Activated T-helper 17 cell treated with anti-CD3 and anti-CD28 coated beads, Interleukin-2, amount 50 U/mL, for 72 hours (primary cell): ENCODE measurements around the gene LRP1B. TPM values are rescaled to one million over a fixed set of nuclear protein-coding genes. Genes with fewer than 3 reads are reported as not detected.

Experiments
- ATAC-seq: fragments of 150-1000 bp; cut with Tn5 transposase; replicated peaks from 2 replicates; pipeline ENCODE4 v1.10.0; 2021; ENCODE audit warnings: mild to moderate bottlenecking, moderate library complexity
- H3K27ac Mint-ChIP-seq: one replicate; pipeline ENCODE4 v1.8.0; 2022; ENCODE audit warnings: mixed read lengths
- H3K27me3 Mint-ChIP-seq: one replicate; pipeline ENCODE4 v1.8.0; 2022; ENCODE audit warnings: mixed read lengths
- H3K36me3 Mint-ChIP-seq: one replicate; pipeline ENCODE4 v1.8.0; 2022; ENCODE audit warnings: low read depth, mild to moderate bottlenecking, mixed read lengths
- H3K4me1 Mint-ChIP-seq: one replicate; pipeline ENCODE4 v1.8.0; 2022; ENCODE audit warnings: mixed read lengths
- H3K4me3 Mint-ChIP-seq: one replicate; pipeline ENCODE4 v1.8.0; 2022; ENCODE audit warnings: mild to moderate bottlenecking, mixed read lengths
- H3K9me3 Mint-ChIP-seq: one replicate; pipeline ENCODE4 v1.8.0; 2022; ENCODE audit warnings: mixed read lengths
- total RNA-seq, 2 donors: library from RNA; stranded (reverse); gene quantifications; one replicate each; pipeline ENCODE4 v1.2.3, GENCODE V29; 2022

Gene LRP1B
- total RNA-seq, 2 donors from 2014 or later, result not detected

DNA sequence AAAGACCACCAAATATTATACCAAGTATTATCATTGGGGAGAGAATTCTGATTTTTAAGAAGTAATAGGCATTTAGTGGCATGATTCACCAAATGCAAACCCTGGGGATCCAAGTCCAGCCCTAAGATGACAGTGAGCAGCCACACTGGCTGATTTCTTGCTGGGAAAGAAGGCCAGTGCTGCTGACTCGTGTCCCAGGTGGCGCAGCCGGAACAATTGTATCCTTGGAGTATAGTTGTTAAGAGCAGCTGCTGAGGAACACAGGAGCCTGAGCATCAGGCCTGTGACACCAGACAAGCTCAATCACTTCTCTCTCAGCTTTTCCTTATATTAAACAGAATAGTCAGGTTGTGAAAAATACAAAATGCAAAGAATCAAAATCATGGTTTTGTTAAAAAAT is 48.4 kb downstream of the LRP1B start:
- H3K4me1 Mint-ChIP-seq, result no peaks in the 10 kb centered on the region
- no peak for ATAC-seq
- no peak overlapping the region for H3K27ac Mint-ChIP-seq
- no peaks in the 10 kb centered on the region for H3K27me3 Mint-ChIP-seq
- no peaks in the 10 kb centered on the region for H3K36me3 Mint-ChIP-seq
- no peak overlapping the region for H3K4me3 Mint-ChIP-seq
- H3K9me3 Mint-ChIP-seq, result peaks cover 18% of the 10 kb centered on the region

DNA sequence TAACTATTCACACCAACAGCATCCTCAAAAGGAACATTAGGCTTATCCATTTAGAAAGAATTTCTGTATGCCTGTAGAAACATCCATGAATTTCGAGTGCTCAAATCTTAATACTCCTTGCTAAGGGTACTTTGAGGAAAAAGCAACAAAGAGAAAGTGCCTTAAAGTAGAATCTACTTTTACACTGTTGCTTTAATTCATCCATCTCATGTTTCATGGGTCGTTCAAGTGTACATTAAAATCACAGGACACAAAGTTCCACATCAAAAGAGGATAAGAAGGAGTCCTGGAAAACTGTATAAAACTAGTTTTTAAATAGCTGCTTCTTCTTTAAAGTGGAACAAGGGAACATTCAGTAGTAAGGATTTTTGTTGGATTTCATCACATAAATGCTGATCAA is 54.5 kb downstream of the LRP1B start:
- no peaks in the 10 kb centered on the region for H3K27me3 Mint-ChIP-seq
- H3K27ac Mint-ChIP-seq, result no peak overlapping the region
- H3K36me3 Mint-ChIP-seq, result no peaks in the 10 kb centered on the region
- ATAC-seq, result no peak
- H3K4me3 Mint-ChIP-seq, result no peak overlapping the region
- H3K4me1 Mint-ChIP-seq, result no peaks in the 10 kb centered on the region
- peaks cover 23% of the 10 kb centered on the region for H3K9me3 Mint-ChIP-seq

DNA sequence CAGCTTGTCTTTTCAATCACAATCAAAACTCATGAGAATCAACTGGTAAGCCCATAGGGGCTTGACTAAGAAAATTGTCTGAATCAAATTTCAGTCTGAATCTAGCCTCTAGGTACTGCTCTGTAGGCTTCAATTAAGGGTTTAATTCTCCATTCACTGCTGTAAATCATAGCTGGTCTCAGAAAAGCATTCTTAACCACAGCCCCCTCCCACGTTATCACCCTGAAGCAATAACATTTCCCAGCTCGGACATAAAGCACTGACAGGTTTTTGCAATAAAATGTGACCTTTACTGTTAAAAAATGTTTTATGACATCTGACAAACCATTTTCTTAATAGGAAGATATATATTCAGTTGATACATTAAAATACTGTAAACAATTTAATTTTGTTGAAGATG is 55.0 kb downstream of the LRP1B start:
- Mint-ChIP-seq H3K4me1 (no peaks in the 10 kb centered on the region), H3K4me3 (no peak overlapping the region), H3K36me3 (no peaks in the 10 kb centered on the region), H3K27ac (no peak overlapping the region), H3K9me3 (peaks cover 23% of the 10 kb centered on the region), H3K27me3 (no peaks in the 10 kb centered on the region)
- no peak for ATAC-seq

DNA sequence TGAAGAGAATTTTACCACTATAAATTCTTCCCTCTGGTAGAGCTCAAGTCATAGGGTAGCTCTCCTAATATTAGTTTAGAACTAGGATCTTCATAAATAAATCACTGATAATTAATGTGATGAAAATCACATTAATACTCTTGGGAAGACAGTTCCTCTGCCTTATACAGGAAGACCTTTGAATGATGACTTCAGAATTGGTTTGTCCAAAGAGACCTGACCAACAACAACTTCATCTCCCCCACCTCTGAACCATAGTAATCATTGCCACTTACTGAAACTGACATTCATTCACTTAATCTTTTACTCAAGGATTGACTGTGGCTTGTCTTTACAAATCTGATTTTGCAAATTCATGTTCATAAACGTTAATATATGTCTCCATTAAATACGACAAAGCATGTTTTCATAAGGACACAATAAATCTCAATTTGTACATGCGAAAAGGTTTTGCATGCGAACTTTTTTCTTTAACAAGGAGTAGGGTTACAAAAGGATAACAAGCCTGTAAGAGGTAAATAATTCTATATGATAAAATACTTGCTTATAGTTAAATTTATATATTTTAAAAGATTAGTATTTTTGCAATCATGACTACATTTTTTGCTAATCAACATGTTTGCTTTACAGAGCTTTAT is 61.4 kb downstream of the LRP1B start:
- Mint-ChIP-seq H3K36me3 (no peaks in the 10 kb centered on the region), H3K9me3 (peaks cover 13% of the 10 kb centered on the region), H3K27ac (no peak overlapping the region), H3K4me1 (no peaks in the 10 kb centered on the region), H3K27me3 (no peaks in the 10 kb centered on the region), H3K4me3 (no peak overlapping the region)
- no peak for ATAC-seq

DNA sequence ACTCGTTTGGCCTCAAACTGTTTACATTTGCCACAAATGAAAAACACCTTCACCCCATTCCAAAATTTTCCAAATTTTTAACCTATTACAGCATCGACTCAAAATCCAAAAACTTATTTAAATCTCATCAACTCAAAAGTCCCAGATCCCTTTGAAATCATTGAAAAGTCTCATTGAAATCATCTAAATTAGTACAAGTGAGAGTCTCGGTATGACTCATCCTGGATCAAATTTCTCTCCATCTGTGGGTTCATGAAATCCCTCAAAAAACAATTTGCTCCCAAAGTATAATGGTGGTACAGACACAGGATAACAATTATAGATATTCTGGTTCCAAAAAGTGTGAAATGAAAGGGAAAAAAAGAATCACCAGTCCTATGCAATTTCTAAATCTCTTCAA is 65.1 kb downstream of the LRP1B start:
- Mint-ChIP-seq H3K4me3 (no peak overlapping the region), H3K27ac (no peak overlapping the region), H3K4me1 (no peaks in the 10 kb centered on the region), H3K36me3 (no peaks in the 10 kb centered on the region), H3K9me3 (no peaks in the 10 kb centered on the region), H3K27me3 (no peaks in the 10 kb centered on the region)
- ATAC-seq, result no peak

DNA sequence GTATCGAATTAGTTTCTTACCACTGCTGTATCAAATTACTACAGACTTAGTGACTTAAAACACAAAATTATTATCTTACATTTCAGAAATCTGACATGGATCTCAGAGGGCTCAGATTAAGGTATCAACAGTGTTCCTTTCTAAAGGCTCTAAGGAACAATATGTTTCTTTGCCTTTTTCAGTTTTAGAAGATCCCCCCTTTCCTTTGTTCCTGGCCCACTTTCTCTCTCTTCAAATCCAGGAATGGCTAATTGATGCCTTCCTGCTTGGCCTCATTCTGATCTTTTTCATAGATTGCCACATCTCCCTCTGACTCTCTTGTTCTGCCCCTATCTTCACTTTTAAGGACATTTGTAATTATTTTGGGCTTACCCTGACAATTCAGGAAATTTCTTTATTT is 65.7 kb downstream of the LRP1B start:
- Mint-ChIP-seq H3K4me1 (no peaks in the 10 kb centered on the region), H3K9me3 (no peaks in the 10 kb centered on the region), H3K27me3 (no peaks in the 10 kb centered on the region), H3K36me3 (no peaks in the 10 kb centered on the region), H3K27ac (no peak overlapping the region), H3K4me3 (no peak overlapping the region)
- ATAC-seq, result no peak

DNA sequence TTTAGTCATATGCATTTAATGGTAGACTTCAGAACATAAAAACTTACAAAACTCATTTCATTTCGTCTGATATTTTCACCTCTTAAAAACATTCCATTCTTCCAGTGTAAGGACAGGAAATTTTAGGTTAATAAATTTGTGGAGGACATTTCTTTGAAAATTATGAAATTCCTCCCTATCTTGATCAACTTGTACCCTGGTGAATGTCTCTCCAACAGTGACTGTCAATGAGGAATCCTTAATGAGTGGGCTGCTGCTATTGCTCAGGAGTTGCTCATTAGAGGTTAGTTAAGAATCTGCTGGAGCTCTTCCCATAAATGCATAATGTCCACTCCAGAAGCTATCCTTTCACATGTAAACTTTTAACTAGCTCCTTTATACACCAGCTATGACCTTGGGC is 69.1 kb downstream of the LRP1B start:
- ATAC-seq, result no peak

DNA sequence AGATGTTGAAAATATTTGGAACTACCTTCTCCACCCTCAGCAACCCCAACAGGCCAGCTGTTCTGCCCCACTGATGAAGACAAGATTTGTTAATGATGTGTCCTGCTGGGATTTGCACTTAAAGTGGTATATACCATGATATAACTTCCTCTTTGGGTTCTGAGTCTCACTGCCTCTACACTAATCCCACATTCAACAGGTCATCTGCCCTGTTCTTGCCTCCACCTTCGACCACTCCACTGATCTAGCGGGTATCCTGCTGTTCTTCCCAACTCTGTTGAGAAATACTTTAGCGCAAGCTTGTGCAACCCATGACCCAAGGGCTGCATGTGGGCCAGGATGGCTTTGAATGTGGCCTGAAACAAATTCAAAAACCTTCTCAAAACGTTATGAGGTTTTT is 72.7 kb downstream of the LRP1B start:
- Mint-ChIP-seq H3K27ac (no peak overlapping the region), H3K4me3 (no peak overlapping the region), H3K9me3 (peaks cover 8% of the 10 kb centered on the region), H3K4me1 (no peaks in the 10 kb centered on the region), H3K27me3 (no peaks in the 10 kb centered on the region), H3K36me3 (no peaks in the 10 kb centered on the region)
- no peak for ATAC-seq

More for the DNA sequence above, 69.1 kb downstream of the LRP1B start:
- H3K4me1 Mint-ChIP-seq, result no peaks in the 10 kb centered on the region
- H3K36me3 Mint-ChIP-seq, result no peaks in the 10 kb centered on the region
- peaks cover 8% of the 10 kb centered on the region for H3K9me3 Mint-ChIP-seq
- no peaks in the 10 kb centered on the region for H3K27me3 Mint-ChIP-seq
- no peak overlapping the region for H3K4me3 Mint-ChIP-seq
- H3K27ac Mint-ChIP-seq, result no peak overlapping the region

DNA sequence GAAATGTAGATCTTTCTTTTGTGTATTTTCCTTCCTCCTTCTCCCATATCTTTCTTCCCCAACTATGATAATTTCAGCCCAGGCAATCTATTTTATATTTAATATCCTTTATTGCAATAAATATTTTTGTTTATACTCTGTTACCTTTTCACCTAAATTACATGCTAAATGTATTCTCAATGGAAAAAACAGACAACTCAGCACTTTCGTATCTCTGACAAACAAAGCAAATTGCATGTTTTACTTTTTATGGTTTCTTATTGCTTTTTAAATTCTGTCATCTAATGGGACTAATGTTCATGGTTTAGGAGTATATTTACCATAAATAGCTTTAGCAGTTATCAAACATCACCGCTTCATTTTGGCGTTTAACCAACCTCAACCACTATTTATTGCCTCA is 74.0 kb downstream of the LRP1B start:
- no peaks in the 10 kb centered on the region for H3K36me3 Mint-ChIP-seq
- no peak overlapping the region for H3K27ac Mint-ChIP-seq
- H3K4me3 Mint-ChIP-seq, result no peak overlapping the region
- no peak for ATAC-seq
- peaks cover 11% of the 10 kb centered on the region for H3K9me3 Mint-ChIP-seq
- no peaks in the 10 kb centered on the region for H3K27me3 Mint-ChIP-seq
- H3K4me1 Mint-ChIP-seq, result no peaks in the 10 kb centered on the region

DNA sequence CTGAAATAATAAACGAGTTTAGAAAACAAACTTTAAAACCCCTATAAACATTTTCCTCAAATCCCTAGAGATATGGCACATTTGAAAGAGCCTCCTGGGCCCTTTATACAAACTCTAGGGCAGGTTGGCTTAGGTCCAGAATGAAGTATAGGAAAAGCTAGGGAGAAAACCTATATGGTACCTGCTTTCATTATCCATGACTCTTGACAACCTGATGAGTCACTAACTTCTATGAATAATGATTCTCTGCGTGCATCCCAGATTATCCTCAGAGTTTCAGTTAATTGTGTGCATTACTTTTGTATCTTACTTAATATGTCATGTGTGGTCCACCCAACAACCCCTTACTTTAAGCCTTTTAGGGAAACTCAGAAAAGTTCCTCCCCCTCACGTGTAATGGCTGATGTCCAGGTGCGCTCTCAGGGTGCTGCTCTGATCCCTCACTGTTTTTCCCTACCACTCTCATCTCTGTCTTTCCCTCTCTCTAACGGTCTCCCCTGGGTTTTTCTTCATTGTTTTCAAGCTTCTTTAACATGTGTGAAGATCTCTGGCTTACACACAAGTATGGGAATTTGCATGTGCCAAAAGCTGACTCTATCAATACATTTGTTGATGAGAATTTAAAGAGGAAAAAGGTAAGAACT is 78.5 kb downstream of the LRP1B start:
- H3K4me1 Mint-ChIP-seq, result no peaks in the 10 kb centered on the region
- no peaks in the 10 kb centered on the region for H3K27me3 Mint-ChIP-seq
- H3K4me3 Mint-ChIP-seq, result no peak overlapping the region
- H3K27ac Mint-ChIP-seq, result no peak overlapping the region
- H3K36me3 Mint-ChIP-seq, result no peaks in the 10 kb centered on the region
- no peak for ATAC-seq
- peaks cover 9% of the 10 kb centered on the region for H3K9me3 Mint-ChIP-seq

DNA sequence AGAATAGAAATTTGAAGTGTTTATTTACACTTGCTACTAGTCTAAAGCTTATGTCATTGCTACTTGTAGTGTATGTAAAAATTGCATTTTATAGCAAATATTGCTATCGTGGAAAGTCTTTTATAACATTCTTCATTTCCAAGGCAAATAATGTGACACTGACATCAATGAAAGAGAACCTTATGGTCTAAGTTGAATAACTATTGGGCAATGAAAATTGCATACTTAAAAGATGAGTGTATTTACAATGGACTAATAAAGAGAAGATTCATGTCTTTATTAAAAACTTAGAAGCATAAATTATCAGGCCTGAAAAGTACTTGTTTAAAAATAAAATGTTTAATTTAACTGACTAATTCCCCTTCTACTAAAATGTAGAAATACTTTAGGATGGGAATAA is 82.2 kb downstream of the LRP1B start:
- ATAC-seq, result no peak
- H3K4me3 Mint-ChIP-seq, result no peak overlapping the region
- H3K9me3 Mint-ChIP-seq, result peaks cover 13% of the 10 kb centered on the region
- no peak overlapping the region for H3K27ac Mint-ChIP-seq
- H3K4me1 Mint-ChIP-seq, result no peaks in the 10 kb centered on the region
- H3K27me3 Mint-ChIP-seq, result no peaks in the 10 kb centered on the region
- H3K36me3 Mint-ChIP-seq, result no peaks in the 10 kb centered on the region

DNA sequence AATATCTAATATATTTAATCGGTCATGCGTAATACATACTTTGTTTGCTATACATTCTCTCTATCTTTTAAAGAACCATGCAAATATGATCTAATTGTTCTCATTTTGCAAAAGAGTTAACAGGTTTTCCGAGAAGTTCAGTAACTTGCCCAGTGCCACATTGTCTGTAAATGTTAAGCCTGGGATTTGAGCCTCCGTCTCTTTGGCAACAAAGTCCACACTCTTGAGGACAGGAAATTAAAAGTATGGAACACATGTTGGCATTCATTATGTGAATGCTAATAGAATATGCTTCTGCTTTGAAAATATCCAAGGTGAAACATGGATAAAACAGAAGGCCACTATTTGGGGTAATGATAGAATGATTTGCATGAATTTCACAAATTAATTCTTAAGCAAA is 85.2 kb downstream of the LRP1B start:
- Mint-ChIP-seq H3K27me3 (no peaks in the 10 kb centered on the region), H3K4me1 (no peaks in the 10 kb centered on the region), H3K9me3 (peaks cover 11% of the 10 kb centered on the region), H3K36me3 (no peaks in the 10 kb centered on the region), H3K4me3 (no peak overlapping the region), H3K27ac (no peak overlapping the region)
- no peak for ATAC-seq

DNA sequence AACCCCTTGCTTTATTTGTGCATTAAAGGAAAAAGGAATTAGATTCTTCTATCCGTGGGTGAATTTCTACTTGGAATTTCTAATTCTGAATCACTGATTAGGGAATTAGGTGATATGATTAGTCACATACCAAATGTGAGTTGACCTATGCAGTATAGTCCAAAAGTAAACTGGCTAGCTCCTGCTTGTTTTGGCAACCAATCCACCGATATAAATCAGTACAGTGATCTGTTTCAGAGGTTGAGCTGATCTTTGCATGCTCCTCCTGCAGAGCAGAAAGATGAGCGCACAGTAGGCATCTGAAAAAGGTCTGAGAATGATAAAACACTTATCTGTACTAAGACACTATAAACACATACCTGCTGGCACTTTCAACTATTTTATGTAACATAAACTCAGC is 86.6 kb downstream of the LRP1B start:
- Mint-ChIP-seq H3K36me3 (no peaks in the 10 kb centered on the region), H3K4me1 (no peaks in the 10 kb centered on the region), H3K4me3 (no peak overlapping the region), H3K27ac (no peak overlapping the region), H3K9me3 (peaks cover 10% of the 10 kb centered on the region), H3K27me3 (no peaks in the 10 kb centered on the region)
- ATAC-seq, result no peak

DNA sequence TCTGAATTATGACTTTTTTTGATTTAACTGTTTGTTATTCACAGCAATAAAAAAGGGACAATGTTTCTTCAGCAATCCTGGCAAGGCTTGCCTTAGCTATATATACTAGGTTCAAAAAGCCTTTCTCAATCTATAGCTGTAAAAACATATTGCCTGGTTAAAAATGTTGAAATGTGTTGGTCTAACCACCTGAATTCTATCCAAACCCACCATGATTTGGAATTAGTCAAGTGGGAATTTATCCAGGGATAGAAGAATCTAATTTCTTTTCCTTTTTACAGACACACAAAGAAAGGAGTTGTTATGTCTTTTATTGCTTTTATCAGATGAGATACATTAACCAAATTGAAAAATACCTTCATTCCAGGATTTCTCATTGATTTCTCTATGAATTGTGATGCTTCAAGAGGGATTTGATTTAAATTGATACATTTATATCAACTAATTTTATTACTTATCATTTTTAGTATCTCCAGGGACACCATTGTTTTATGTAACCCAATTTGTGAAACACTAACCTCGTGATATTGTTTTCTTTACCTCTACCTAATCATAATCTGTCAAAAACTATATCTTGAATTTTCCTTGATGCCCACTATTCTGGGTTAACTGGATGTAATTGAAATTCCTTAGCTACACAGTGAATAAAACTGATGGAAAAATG is 88.1 kb downstream of the LRP1B start:
- no peak for ATAC-seq
- H3K4me3 Mint-ChIP-seq, result no peak overlapping the region
- H3K9me3 Mint-ChIP-seq, result peaks cover 16% of the 10 kb centered on the region
- H3K36me3 Mint-ChIP-seq, result no peaks in the 10 kb centered on the region
- no peaks in the 10 kb centered on the region for H3K27me3 Mint-ChIP-seq
- H3K27ac Mint-ChIP-seq, result no peak overlapping the region
- no peaks in the 10 kb centered on the region for H3K4me1 Mint-ChIP-seq

DNA sequence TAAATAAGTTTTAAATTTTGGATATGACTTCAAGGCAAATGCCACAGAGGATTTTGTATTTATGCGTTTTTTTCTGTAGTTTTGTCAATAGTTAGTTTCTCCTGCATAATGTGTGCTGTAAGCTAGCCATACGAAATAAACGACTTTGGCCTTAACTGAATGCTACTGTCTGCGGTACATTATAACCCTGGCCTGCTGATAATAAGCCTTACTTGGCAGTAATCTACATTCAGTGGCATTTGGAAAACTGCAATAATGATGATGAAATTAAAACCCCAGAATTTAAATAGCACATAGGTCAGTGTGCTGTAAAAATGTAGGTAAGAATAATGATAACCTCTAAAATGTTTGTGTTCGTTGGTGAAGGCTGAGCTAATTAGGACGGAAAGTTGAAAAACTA is 88.8 kb downstream of the LRP1B start:
- Mint-ChIP-seq H3K27ac (no peak overlapping the region), H3K4me3 (no peak overlapping the region), H3K27me3 (no peaks in the 10 kb centered on the region), H3K4me1 (no peaks in the 10 kb centered on the region), H3K9me3 (peaks cover 16% of the 10 kb centered on the region), H3K36me3 (no peaks in the 10 kb centered on the region)
- ATAC-seq, result no peak
